Measurements from ENCODE around the gene ABCA4.

ABCA4 gene

GRCh38 chr1:94079989-94080388 lies 41.0 kb downstream of the ABCA4 start:
- no peak for DNase-seq

- no peak for DNase-seq
Observed at GRCh38 chr1:94079080-94079940, 41.6 kb downstream of the ABCA4 start.

- DNase-seq, result no peak
Observed at GRCh38 chr1:94072840-94073522, 48.0 kb downstream of the ABCA4 start.

GRCh38 chr1:94071976-94072375 lies 49.0 kb downstream of the ABCA4 start:
- no peak for DNase-seq

GRCh38 chr1:94071391-94071790 lies 49.6 kb downstream of the ABCA4 start:
- no peak for DNase-seq

- DNase-seq, result no peak
Observed at GRCh38 chr1:94070865-94071264, 50.1 kb downstream of the ABCA4 start.

GRCh38 chr1:94069919-94070285 lies 51.0 kb downstream of the ABCA4 start:
- DNase-seq, result no peak

- no peak for DNase-seq
Observed at GRCh38 chr1:94068999-94069918, 51.7 kb downstream of the ABCA4 start.

GRCh38 chr1:94068096-94068998 lies 52.6 kb downstream of the ABCA4 start:
- no peak for DNase-seq

- no peak for DNase-seq
Observed at GRCh38 chr1:94067196-94067595, 53.8 kb downstream of the ABCA4 start.

GRCh38 chr1:94063379-94063778 lies 57.6 kb downstream of the ABCA4 start:
- DNase-seq, result no peak

GRCh38 chr1:94061513-94062443 lies 59.2 kb downstream of the ABCA4 start:
- DNase-seq, result no peak

GRCh38 chr1:94060720-94061119 lies 60.2 kb downstream of the ABCA4 start:
- no peak for DNase-seq

- DNase-seq, result no peak
Observed at GRCh38 chr1:94058766-94059165, 62.2 kb downstream of the ABCA4 start.

- no peak for DNase-seq
Observed at GRCh38 chr1:94056996-94057395, 64.0 kb downstream of the ABCA4 start.

GRCh38 chr1:94056171-94056570 lies 64.8 kb downstream of the ABCA4 start:
- DNase-seq, result no peak

- no peak for DNase-seq
Observed at GRCh38 chr1:94055459-94056122, 65.4 kb downstream of the ABCA4 start.

GRCh38 chr1:94050675-94051074 lies 70.3 kb downstream of the ABCA4 start:
- DNase-seq, result no peak

- DNase-seq, result no peak
Observed at GRCh38 chr1:94050254-94050653, 70.7 kb downstream of the ABCA4 start.

- no peak for DNase-seq
Observed at GRCh38 chr1:94049791-94050190, 71.2 kb downstream of the ABCA4 start.

Measured in NCI-H1436 treated with DMSO at 0.1 percent for 48 hours (cell line).